Urinary bladder (tissue), 4 donors: Measurements from ENCODE around the gene SH3RF3. TPM values are rescaled to one million over a fixed set of nuclear protein-coding genes. Genes with fewer than 3 reads are reported as not detected.

Source experiments
- DNase-seq: peaks from one replicate; pipeline ENCODE4 v3.0.0-alpha.2; 2015; ENCODE audit errors: extremely low spot score
- H3K27ac ChIP-seq: one replicate; pipeline ENCODE4 v1.5.1; 2013; ENCODE audit warnings: low read depth, mild to moderate bottlenecking, moderate library complexity
- H3K36me3 ChIP-seq: one replicate; pipeline ENCODE4 v1.6.1; 2013; ENCODE audit warnings: mild to moderate bottlenecking, moderate library complexity; ENCODE audit not compliant: insufficient read depth
- H3K4me1 ChIP-seq: one replicate; pipeline ENCODE4 v1.6.1; 2013; ENCODE audit warnings: mild to moderate bottlenecking, moderate library complexity; ENCODE audit not compliant: insufficient read depth
- H3K4me3 ChIP-seq: one replicate; pipeline ENCODE4 v1.5.1; 2013; ENCODE audit warnings: low read depth, low read length
- WGBS: extraction: QIAGEN DNeasy Blood & Tissue Kit; methylation state at CpG from one replicate; pipeline ENCODE4 v1.1.7; 2013; 5-methylcytosine and 5-hydroxymethylcytosine counted together
- polyA plus RNA-seq: library from polyadenylated mRNA; stranded (reverse); fragments of 200-250 nt; gene quantifications from one replicate; pipeline ENCODE4 v1.2.3, GENCODE V29; 2013
- total RNA-seq: library from RNA; depleted of rRNA; stranded (reverse); fragments of >200 nt; gene quantifications from one replicate; pipeline ENCODE4 v1.2.3, GENCODE V29; 2014
- donor health status: healthy with polysubstance abuse.
- donor health status: healthy.

The SH3RF3 gene
- total and polyA plus RNA-seq, 2 donors = 3.6 to 12.6 TPM

- DNase-seq = no peak
- Histone ChIP-seq H3K36me3 (no peaks in the 10 kb centered on the region), H3K27ac (no peak overlapping the region), H3K4me1 (no peaks in the 10 kb centered on the region), H3K4me3 (no peak overlapping the region)
- 75% methylated on average over 12 of the region's 12 CpGs for WGBS
Measured at GRCh38 chr2:109125593-109126500, 3.2 kb upstream of the SH3RF3 start.

GRCh38 chr2:109126501-109126860 is 2.5 kb upstream of the SH3RF3 start:
- DNase-seq = no peak
- Histone ChIP-seq H3K4me3 (no peak overlapping the region), H3K27ac (no peak overlapping the region), H3K4me1 (no peaks in the 10 kb centered on the region), H3K36me3 (no peaks in the 10 kb centered on the region)
- WGBS = 90% methylated on average over 5 of the region's 5 CpGs

GRCh38 chr2:109127556-109127955 is 1.4 kb upstream of the SH3RF3 start:
- no peak overlapping the region for H3K4me3 ChIP-seq
- no peak overlapping the region for H3K27ac ChIP-seq
- no peaks in the 10 kb centered on the region for H3K4me1 ChIP-seq
- 74% methylated on average over 10 of the region's 10 CpGs for WGBS
- no peaks in the 10 kb centered on the region for H3K36me3 ChIP-seq
- no peak for DNase-seq

- Histone ChIP-seq H3K4me3 (peak overlapping the region; percentile 75), H3K27ac (peak overlapping the region; percentile 62), H3K36me3 (no peaks in the 10 kb centered on the region), H3K4me1 (no peaks in the 10 kb centered on the region)
- under 1% methylated on average over 63 of the region's 63 CpGs for WGBS
- peak; percentile 50 for DNase-seq
Measured at GRCh38 chr2:109128048-109128615, 873 bp upstream of the SH3RF3 start.

GRCh38 chr2:109129356-109129920 is 433 bp downstream of the SH3RF3 start:
- Histone ChIP-seq H3K4me3 (peak overlapping the region; percentile 75), H3K4me1 (no peaks in the 10 kb centered on the region), H3K27ac (no peak overlapping the region), H3K36me3 (no peaks in the 10 kb centered on the region)
- DNase-seq = no peak
- under 1% methylated on average over 70 of the region's 70 CpGs for WGBS

GRCh38 chr2:109129921-109130722 is 1.1 kb downstream of the SH3RF3 start:
- Histone ChIP-seq H3K27ac (peak overlapping the region; percentile 15), H3K4me3 (peak overlapping the region; percentile 75), H3K36me3 (no peaks in the 10 kb centered on the region), H3K4me1 (no peaks in the 10 kb centered on the region)
- DNase-seq = no peak
- 11% methylated on average over 56 of the region's 56 CpGs for WGBS

- Histone ChIP-seq H3K36me3 (no peaks in the 10 kb centered on the region), H3K27ac (no peak overlapping the region), H3K4me3 (peak overlapping the region; percentile 75), H3K4me1 (no peaks in the 10 kb centered on the region)
- WGBS = 60% methylated on average over 5 of the region's 5 CpGs
- no peak for DNase-seq
Measured at GRCh38 chr2:109130723-109130995, 1.7 kb downstream of the SH3RF3 start.

GRCh38 chr2:109131777-109132176 is 2.8 kb downstream of the SH3RF3 start:
- Histone ChIP-seq H3K4me1 (no peaks in the 10 kb centered on the region), H3K27ac (no peak overlapping the region), H3K36me3 (no peaks in the 10 kb centered on the region), H3K4me3 (no peak overlapping the region)
- DNase-seq = no peak
- WGBS = 92% methylated on average over 4 of the region's 4 CpGs

GRCh38 chr2:109132626-109133025 is 3.6 kb downstream of the SH3RF3 start:
- DNase-seq = no peak
- no peaks in the 10 kb centered on the region for H3K36me3 ChIP-seq
- H3K4me3 ChIP-seq = no peak overlapping the region
- no peak overlapping the region for H3K27ac ChIP-seq
- no peaks in the 10 kb centered on the region for H3K4me1 ChIP-seq

- no peak overlapping the region for H3K27ac ChIP-seq
- H3K4me3 ChIP-seq = no peak overlapping the region
- H3K4me1 ChIP-seq = no peaks in the 10 kb centered on the region
- 89% methylated on average over 3 of the region's 3 CpGs for WGBS
- H3K36me3 ChIP-seq = no peaks in the 10 kb centered on the region
- DNase-seq = no peak
Measured at GRCh38 chr2:109133746-109134145, 4.7 kb downstream of the SH3RF3 start.

GRCh38 chr2:109134741-109135358 is 5.8 kb downstream of the SH3RF3 start:
- DNase-seq = no peak
- 89% methylated on average over 8 of the region's 8 CpGs for WGBS
- no peaks in the 10 kb centered on the region for H3K36me3 ChIP-seq
- H3K4me3 ChIP-seq = no peak overlapping the region
- no peaks in the 10 kb centered on the region for H3K4me1 ChIP-seq
- no peak overlapping the region for H3K27ac ChIP-seq

GRCh38 chr2:109135359-109136197 is 6.6 kb downstream of the SH3RF3 start:
- 36% methylated on average over 17 of the region's 17 CpGs for WGBS
- no peak for DNase-seq

GRCh38 chr2:109136542-109136941 is 7.5 kb downstream of the SH3RF3 start:
- no peaks in the 10 kb centered on the region for H3K4me1 ChIP-seq
- H3K4me3 ChIP-seq = no peak overlapping the region
- WGBS = 89% methylated on average over 7 of the region's 7 CpGs
- no peak for DNase-seq
- H3K27ac ChIP-seq = no peak overlapping the region
- no peaks in the 10 kb centered on the region for H3K36me3 ChIP-seq

More at GRCh38 chr2:109135359-109136197, 6.6 kb downstream of the SH3RF3 start:
- Histone ChIP-seq H3K4me1 (no peaks in the 10 kb centered on the region), H3K4me3 (no peak overlapping the region), H3K27ac (no peak overlapping the region), H3K36me3 (no peaks in the 10 kb centered on the region)
